Measurements from ENCODE around the gene RTN4IP1. TPM values are rescaled to one million over a fixed set of nuclear protein-coding genes. Genes with fewer than 3 reads are reported as not detected.

RTN4IP1 gene
- total RNA-seq, 1 experiment from 2014 or later: 12.5 TPM

- H3K23ac ChIP-seq (ENCODE audit: insufficient read length, low read depth, low read length): no peak overlapping the region
- H4K20me1 ChIP-seq (ENCODE audit: control insufficient read depth, insufficient read depth, insufficient read length): no peaks in the 10 kb centered on the region
- no CpG with 5 or more reads among the region's 16 CpGs for WGBS (ENCODE audit: extremely low coverage, insufficient read length, low lambda C conversion rate)
- peaks cover 5% of the 10 kb centered on the region in 2 experiments; a peak in 3 of 4 replicates for H3K4me1 Mint-ChIP-seq
- no peak overlapping the region for H2AFZ ChIP-seq (ENCODE audit: low read length)
- no peaks in the 10 kb centered on the region for H3K9me3 ChIP-seq (ENCODE audit: control insufficient read depth, low read depth, low read length)
- no peak overlapping the region for H4K91ac ChIP-seq (ENCODE audit: insufficient read length, low read depth, low read length)
- no peak overlapping the region for H3K4me2 ChIP-seq (ENCODE audit: insufficient read depth, insufficient read length, low read length)
- H3K4me3 Mint-ChIP-seq: no peak overlapping the region
- H3T11ph ChIP-seq (ENCODE audit: low read length): no peak overlapping the region
- H2BK12ac ChIP-seq (ENCODE audit: insufficient read length, low read depth, low read length): no peak overlapping the region
- H2BK20ac ChIP-seq (ENCODE audit: low read depth, low read length, poor library complexity, severe bottlenecking): no peak overlapping the region
- TF ChIP-seq, protein P1, sequence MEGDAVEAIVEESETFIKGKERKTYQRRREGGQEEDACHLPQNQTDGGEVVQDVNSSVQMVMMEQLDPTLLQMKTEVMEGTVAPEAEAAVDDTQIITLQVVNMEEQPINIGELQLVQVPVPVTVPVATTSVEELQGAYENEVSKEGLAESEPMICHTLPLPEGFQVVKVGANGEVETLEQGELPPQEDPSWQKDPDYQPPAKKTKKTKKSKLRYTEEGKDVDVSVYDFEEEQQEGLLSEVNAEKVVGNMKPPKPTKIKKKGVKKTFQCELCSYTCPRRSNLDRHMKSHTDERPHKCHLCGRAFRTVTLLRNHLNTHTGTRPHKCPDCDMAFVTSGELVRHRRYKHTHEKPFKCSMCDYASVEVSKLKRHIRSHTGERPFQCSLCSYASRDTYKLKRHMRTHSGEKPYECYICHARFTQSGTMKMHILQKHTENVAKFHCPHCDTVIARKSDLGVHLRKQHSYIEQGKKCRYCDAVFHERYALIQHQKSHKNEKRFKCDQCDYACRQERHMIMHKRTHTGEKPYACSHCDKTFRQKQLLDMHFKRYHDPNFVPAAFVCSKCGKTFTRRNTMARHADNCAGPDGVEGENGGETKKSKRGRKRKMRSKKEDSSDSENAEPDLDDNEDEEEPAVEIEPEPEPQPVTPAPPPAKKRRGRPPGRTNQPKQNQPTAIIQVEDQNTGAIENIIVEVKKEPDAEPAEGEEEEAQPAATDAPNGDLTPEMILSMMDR (conservative IDR thresholded peaks at IDR 0.05): no peak
- no peaks in the 10 kb centered on the region for H3K79me1 ChIP-seq (ENCODE audit: insufficient read depth, low read depth, low read length, poor library complexity, severe bottlenecking)
- no peak overlapping the region for H4K5ac ChIP-seq (ENCODE audit: insufficient read length, low read depth, low read length)
- H3K18ac ChIP-seq (ENCODE audit: insufficient read length, low read depth, low read length): no peak overlapping the region
- no peak overlapping the region for H3K27ac ChIP-seq (ENCODE audit: insufficient read length, low read depth, low read length)
- no peak overlapping the region for H3K9ac ChIP-seq (ENCODE audit: extremely low read depth, insufficient read length, low read length)
- no peak overlapping the region for H4K8ac ChIP-seq (replicated peaks; ENCODE audit: insufficient read length, low read depth, low read length)
- H3K14ac ChIP-seq (ENCODE audit: insufficient read depth, low read length): no peak overlapping the region
- H3K36me3 Mint-ChIP-seq (ENCODE audit: insufficient read depth in 1 of 3, low read depth in 3 of 3): peaks cover 1 to 19% (median 11%) of the 10 kb centered on the region in 3 experiments; a peak in 6 of 7 replicates
- no peaks in the 10 kb centered on the region for H3K9me3 Mint-ChIP-seq
- no peak overlapping the region for H2BK120ac ChIP-seq (ENCODE audit: low read depth, low read length, poor library complexity, severe bottlenecking)
- H3K4ac ChIP-seq (ENCODE audit: low read depth, low read length): no peak overlapping the region
- no peaks in the 10 kb centered on the region for H3K27me3 Mint-ChIP-seq (ENCODE audit: low read depth)
- no peaks in the 10 kb centered on the region for H3K79me2 ChIP-seq (ENCODE audit: insufficient read depth, low read length)
- H3K27me3 ChIP-seq (ENCODE audit: insufficient read depth, low read length): no peaks in the 10 kb centered on the region
- H2AK5ac ChIP-seq (ENCODE audit: insufficient read length, low read length): no peak overlapping the region
- no peak overlapping the region for H2BK5ac ChIP-seq (ENCODE audit: insufficient read length, low read length)
- H3K4me1 ChIP-seq (ENCODE audit: insufficient read depth, low read length): no peaks in the 10 kb centered on the region
- DNase-seq: no peak
- no peaks in the 10 kb centered on the region for H3K23me2 ChIP-seq (ENCODE audit: insufficient read length, low read depth, low read length, poor library complexity, severe bottlenecking)
- H2BK15ac ChIP-seq (ENCODE audit: low read depth, low read length): no peak overlapping the region
- H3K27ac Mint-ChIP-seq: peak overlapping the region in 1 of 3 experiments; percentile 27; a peak in 1 of 7 replicates
- H3K56ac ChIP-seq (ENCODE audit: insufficient read length, low read depth, low read length): no peak overlapping the region
These were observed 54.4 kb downstream of the RTN4IP1 start for GRCh38 chr6:106574741-106575458.

Data from H9 (cell line).